ENCODE results near the gene MSI2.
A peak's percentile ranks its signal among the peaks of the same experiment; 100 is the strongest.
"Not testable (repeated sequence)": the region's sequence is repeated elsewhere in the genome, so short reads cannot be mapped to it uniquely, and the experiment has no call there.

Gene MSI2

GRCh38 chr17:57493625-57494024, 237.3 kb downstream of the MSI2 start:
- intact Hi-C loops (cut with DNase I) = no loop called here
- no peak for DNase-seq

GRCh38 chr17:57494443-57494842, 238.1 kb downstream of the MSI2 start:
- intact Hi-C loops (cut with DNase I) = no loop called here
- DNase-seq = no peak

- intact Hi-C loops (cut with DNase I) = no loop called here
- no peak for DNase-seq
These were observed 239.4 kb downstream of the MSI2 start for GRCh38 chr17:57495771-57496170.

- intact Hi-C loops (cut with DNase I) = no loop called here
- DNase-seq = no peak
These were observed 240.1 kb downstream of the MSI2 start for GRCh38 chr17:57496382-57496781.

- DNase-seq = peak in 1 of 42 donors; percentile 7
- intact Hi-C loops (cut with DNase I) = no loop called here
These were observed 242.1 kb downstream of the MSI2 start for GRCh38 chr17:57498443-57498842.

- intact Hi-C loops (cut with DNase I) = not testable (repeated sequence)
These were observed 242.9 kb downstream of the MSI2 start for GRCh38 chr17:57499221-57499620.

GRCh38 chr17:57499648-57500049, 243.3 kb downstream of the MSI2 start:
- no peak for DNase-seq
- intact Hi-C loops (cut with DNase I) = no loop called here

More at GRCh38 chr17:57499221-57499620, 242.9 kb downstream of the MSI2 start:
- DNase-seq = not testable (repeated sequence)

GRCh38 chr17:57501016-57501415, 244.7 kb downstream of the MSI2 start:
- intact Hi-C loops (cut with DNase I) = no loop called here
- no peak for DNase-seq

- no peak for DNase-seq
- intact Hi-C loops (cut with DNase I) = no loop called here
These were observed 245.7 kb downstream of the MSI2 start for GRCh38 chr17:57502022-57502421.

- DNase-seq = no peak
- intact Hi-C loops (cut with DNase I) = no loop called here
These were observed 246.5 kb downstream of the MSI2 start for GRCh38 chr17:57502811-57503241.

- DNase-seq = no peak
- intact Hi-C loops (cut with DNase I) = no loop called here
These were observed 247.9 kb downstream of the MSI2 start for GRCh38 chr17:57504208-57504607.

GRCh38 chr17:57505841-57506773, 249.8 kb downstream of the MSI2 start:
- DNase-seq = no peak
- intact Hi-C loops (cut with DNase I) = no loop called here

GRCh38 chr17:57506774-57507127, 250.4 kb downstream of the MSI2 start:
- DNase-seq = no peak
- intact Hi-C loops (cut with DNase I) = no loop called here

- DNase-seq = no peak
- intact Hi-C loops (cut with DNase I) = no loop called here
These were observed 251.5 kb downstream of the MSI2 start for GRCh38 chr17:57507828-57508227.

- no peak for DNase-seq
- intact Hi-C loops (cut with DNase I) = no loop called here
These were observed 252.3 kb downstream of the MSI2 start for GRCh38 chr17:57508671-57509070.

- DNase-seq = no peak
- intact Hi-C loops (cut with DNase I) = no loop called here
These were observed 255.3 kb downstream of the MSI2 start for GRCh38 chr17:57511475-57512123.

GRCh38 chr17:57512258-57512657, 255.9 kb downstream of the MSI2 start:
- intact Hi-C loops (cut with DNase I) = no loop called here
- DNase-seq = no peak

- intact Hi-C loops (cut with DNase I) = no loop called here
- no peak for DNase-seq
These were observed 256.4 kb downstream of the MSI2 start for GRCh38 chr17:57512691-57513090.

- no peak for DNase-seq
- intact Hi-C loops (cut with DNase I) = no loop called here
These were observed 257.2 kb downstream of the MSI2 start for GRCh38 chr17:57513569-57513968.

GRCh38 chr17:57514614-57515013, 258.3 kb downstream of the MSI2 start:
- no peak for DNase-seq
- intact Hi-C loops (cut with DNase I) = no loop called here
